ENCODE data around the gene CDRT15. TPM values are rescaled to one million over a fixed set of nuclear protein-coding genes. Genes with fewer than 3 reads are reported as not detected.
"Not testable (repeated sequence)": the region's sequence is repeated elsewhere in the genome, so short reads cannot be mapped to it uniquely, and the experiment has no call there.

CDRT15 gene
- total RNA-seq, 2 experiments from 2014 or later, result not detected

DNA sequence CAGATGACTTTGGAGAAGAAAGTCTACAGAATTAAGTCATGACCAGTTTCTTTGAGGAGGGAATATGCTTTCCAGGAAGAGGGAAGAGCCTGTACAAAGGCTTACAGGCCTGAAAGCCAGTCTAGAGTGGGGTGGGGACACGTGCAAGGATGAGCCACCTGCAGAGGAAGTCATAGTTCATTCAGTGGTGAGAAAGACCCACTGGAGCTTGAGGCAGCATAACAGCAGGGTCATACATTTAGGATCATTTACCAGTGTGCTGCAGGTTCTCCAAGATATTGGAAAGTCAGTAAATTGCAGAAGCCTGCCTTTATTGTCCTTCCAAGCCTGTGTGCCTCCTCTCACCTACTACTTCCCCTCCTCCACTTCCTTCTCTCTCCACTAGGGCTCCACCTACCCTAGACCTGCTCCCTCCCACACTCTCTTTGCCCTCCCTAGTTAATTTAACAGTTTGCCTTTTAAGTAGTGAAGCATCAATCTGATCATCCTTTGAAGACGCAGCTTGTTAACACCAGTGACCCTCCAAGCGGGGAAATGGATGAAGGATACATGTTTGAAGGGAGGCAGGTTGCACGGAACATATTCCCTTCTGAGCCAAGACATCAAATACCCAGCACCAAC is 40.2 kb downstream of the CDRT15 start:
- ChIA-PET CTCF (no interaction called here), POLR2A (interaction anchor here (0.6 to 1.4 kb wide), 2 partner anchors 78 to 105 kb away, joined by 3 to 6 read pairs; partner anchors contain the start of gene HS3ST3B1)

- POLR2A ChIA-PET, result interaction anchor here (0.6 kb wide), 1 partner anchor 1318 kb away, joined by 3 read pairs; no protein-coding TSS in a partner anchor
- CTCF ChIA-PET, result not testable (repeated sequence)
These were observed 43.9 kb downstream of the CDRT15 start for GRCh38 chr17:14192636-14193344.

DNA sequence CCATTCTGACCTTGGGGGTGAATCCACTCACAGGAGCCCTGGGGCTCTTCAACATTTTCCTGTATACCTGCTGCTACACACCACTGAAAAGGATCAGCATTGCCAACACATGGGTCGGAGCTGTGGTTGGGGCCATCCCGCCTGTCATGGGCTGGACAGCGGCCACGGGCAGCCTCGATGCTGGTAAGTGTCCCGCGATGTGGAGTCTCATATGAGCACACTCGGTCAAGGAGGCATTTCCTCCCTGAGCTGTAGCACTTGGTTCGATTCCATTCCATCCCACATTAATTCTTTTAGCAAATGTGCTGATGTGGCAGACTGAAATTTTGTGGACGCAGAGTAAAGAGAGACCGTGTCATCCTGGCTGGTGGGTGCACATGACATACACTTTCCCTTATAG is 44.6 kb downstream of the CDRT15 start:
- POLR2A ChIA-PET, result interaction anchor here (0.6 kb wide), 1 partner anchor 1319 kb away, joined by 3 read pairs; no protein-coding TSS in a partner anchor
- CTCF ChIA-PET, result not testable (repeated sequence)

DNA sequence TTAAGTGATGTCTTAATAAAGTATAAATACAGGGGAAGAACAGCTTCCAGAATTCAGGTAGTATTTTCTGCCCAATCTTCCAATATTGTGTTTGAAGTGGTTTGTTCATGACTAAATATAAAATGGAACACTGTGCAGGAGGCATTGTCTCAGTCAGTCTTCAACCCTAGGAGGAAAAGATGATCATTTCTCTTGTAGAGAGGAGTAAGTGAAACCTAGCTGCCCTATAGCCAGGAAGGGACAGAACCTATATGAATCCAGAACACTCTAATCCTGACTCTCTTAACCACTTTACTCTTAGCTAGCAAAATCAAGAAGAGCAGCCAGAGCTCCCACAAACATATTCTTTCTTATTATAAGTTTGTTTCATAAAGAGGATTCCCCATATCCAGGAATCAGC is 45.2 kb downstream of the CDRT15 start:
- POLR2A ChIA-PET, CTCF ChIA-PET: not testable (repeated sequence)

- POLR2A ChIA-PET, CTCF ChIA-PET: not testable (repeated sequence)
These were observed 45.9 kb downstream of the CDRT15 start for GRCh38 chr17:14190774-14191173.

GRCh38 chr17:14186443-14186842 is 50.2 kb downstream of the CDRT15 start:
- POLR2A ChIA-PET, CTCF ChIA-PET: not testable (repeated sequence)

Other genes with a start within 250 kb of the CDRT15 start
- gene COX10, start 167.4 kb downstream of the CDRT15 start, total RNA-seq, result 10 to 100 TPM; 27.6 to 31.3 TPM
- 1 to 10 TPM; 8.4 to 8.7 TPM for gene HS3ST3B1, start 64.2 kb upstream of the CDRT15 start, total RNA-seq